WTC11 (cell line): ENCODE data around the gene SKAP1. TPM values are rescaled to one million over a fixed set of nuclear protein-coding genes. Genes with fewer than 3 reads are reported as not detected.

Experiments
- ATAC-seq: fragments of 200-7000 bp; cut with Tn5 transposase; 2 replicates; pipeline ENCODE4 v1.10.0; 2021; ENCODE audit warnings: mild to moderate bottlenecking, moderate library complexity
- CTCF ChIA-PET: fragments of 300-600 bp; sonication (Branson Sonifier 250); formaldehyde crosslinking; loops from one replicate; lab custom pipeline; 2021; ENCODE audit warnings: antibody characterized with exemption; lab: Charles Lee
- POLR2A ChIA-PET: fragments of 350-600 bp; sonication (Branson Sonifier 250); formaldehyde crosslinking; loops from one replicate; lab custom pipeline; 2021; ENCODE audit warnings: antibody characterized with exemption; lab: Charles Lee
- DNase-seq: peaks from one replicate; pipeline ENCODE4 v3.0.0; 2021; ENCODE audit warnings: low spot score
- H3K27ac Mint-ChIP-seq: 2 replicates; pipeline ENCODE4 v1.8.0; 2021; ENCODE audit warnings: mixed read lengths
- H3K27me3 Mint-ChIP-seq: 2 replicates; pipeline ENCODE4 v1.8.0; 2021; ENCODE audit warnings: low read depth, mild to moderate bottlenecking, moderate library complexity, mixed read lengths
- H3K36me3 Mint-ChIP-seq: 2 replicates; pipeline ENCODE4 v1.8.0; 2021; ENCODE audit warnings: mixed read lengths
- H3K4me1 Mint-ChIP-seq: 2 replicates; pipeline ENCODE4 v1.8.0; 2022; ENCODE audit warnings: mixed read lengths
- H3K4me3 Mint-ChIP-seq: 2 replicates; pipeline ENCODE4 v1.8.0; 2021; ENCODE audit warnings: mild to moderate bottlenecking, moderate library complexity, mixed read lengths
- H3K9me3 Mint-ChIP-seq: 2 replicates; pipeline ENCODE4 v1.8.0; 2021; ENCODE audit warnings: mixed read lengths
- AFF4 ChIP-seq: sonication (generic); formaldehyde crosslinking; IDR thresholded peaks from 2 replicates; pipeline ENCODE4 v1.8.1; 2023; ENCODE audit warnings: mild to moderate bottlenecking, missing genetic modification reagents, borderline replicate concordance
- CREB1 ChIP-seq: sonication (generic); formaldehyde crosslinking; IDR thresholded peaks from 2 replicates; pipeline ENCODE4 v1.8.0; 2023; ENCODE audit warnings: mild to moderate bottlenecking, missing genetic modification reagents
- CTCF ChIP-seq: fragments of 200-600 bp; IDR thresholded peaks from 2 replicates; pipeline ENCODE4 v1.8.0; 2022; ENCODE audit warnings: antibody characterized with exemption
- FOXK1 ChIP-seq: sonication (generic); formaldehyde crosslinking; IDR thresholded peaks from 2 replicates; pipeline ENCODE4 v1.8.0; 2022; ENCODE audit warnings: mild to moderate bottlenecking, moderate library complexity, missing genetic modification reagents
- HMGXB4 ChIP-seq: sonication (generic); formaldehyde crosslinking; IDR thresholded peaks from 2 replicates; pipeline ENCODE4 v1.8.1; 2023; ENCODE audit warnings: mild to moderate bottlenecking, moderate library complexity, missing genetic modification reagents
- IRF1 ChIP-seq: sonication (generic); formaldehyde crosslinking; IDR thresholded peaks from 2 replicates; pipeline ENCODE4 v1.8.0; 2023; ENCODE audit warnings: missing genetic modification reagents
- IRF2 ChIP-seq: sonication (generic); formaldehyde crosslinking; IDR thresholded peaks from 2 replicates; pipeline ENCODE4 v1.8.0; 2022; ENCODE audit warnings: low read depth, missing genetic modification reagents, borderline replicate concordance
- KAT7 ChIP-seq: sonication (generic); formaldehyde crosslinking; IDR thresholded peaks from 2 replicates; pipeline ENCODE4 v1.8.1; 2023; ENCODE audit warnings: missing genetic modification reagents, mild to moderate bottlenecking, borderline replicate concordance
- MAX ChIP-seq: sonication (generic); formaldehyde crosslinking; IDR thresholded peaks from 2 replicates; pipeline ENCODE4 v1.8.0; 2022; ENCODE audit warnings: mild to moderate bottlenecking, missing genetic modification reagents
- MLX ChIP-seq: sonication (generic); formaldehyde crosslinking; IDR thresholded peaks from 2 replicates; pipeline ENCODE4 v1.8.1; 2023; ENCODE audit warnings: mild to moderate bottlenecking, missing genetic modification reagents, moderate library complexity
- NFE2L1 ChIP-seq: sonication (generic); formaldehyde crosslinking; IDR thresholded peaks from 2 replicates; pipeline ENCODE4 v1.8.1; 2023; ENCODE audit warnings: missing genetic modification reagents
- NFYB ChIP-seq: sonication (generic); formaldehyde crosslinking; conservative IDR thresholded peaks from 2 replicates; pipeline ENCODE4 v1.8.0; 2022; ENCODE audit warnings: low read depth, missing genetic modification reagents
- NR1H2 ChIP-seq: sonication (generic); formaldehyde crosslinking; IDR thresholded peaks from 2 replicates; pipeline ENCODE4 v1.9.0; 2021; ENCODE audit warnings: mild to moderate bottlenecking, moderate library complexity, missing genetic modification reagents
- SMAD3 ChIP-seq: sonication (generic); formaldehyde crosslinking; IDR thresholded peaks from 2 replicates; pipeline ENCODE4 v1.8.0; 2022; ENCODE audit warnings: missing genetic modification reagents, mild to moderate bottlenecking, borderline replicate concordance
- STAT6 ChIP-seq: sonication (generic); formaldehyde crosslinking; conservative IDR thresholded peaks from 2 replicates; pipeline ENCODE4 v1.8.1; 2023; ENCODE audit warnings: mild to moderate bottlenecking, low read depth, missing genetic modification reagents, moderate library complexity
- ZBTB21 ChIP-seq: sonication (generic); formaldehyde crosslinking; IDR thresholded peaks from 2 replicates; pipeline ENCODE4 v1.8.1; 2023; ENCODE audit warnings: mild to moderate bottlenecking, missing genetic modification reagents, borderline replicate concordance
- ZBTB43 ChIP-seq: sonication (generic); formaldehyde crosslinking; IDR thresholded peaks from 2 replicates; pipeline ENCODE4 v1.8.1; 2023; ENCODE audit warnings: mild to moderate bottlenecking, missing genetic modification reagents
- ZNF121 ChIP-seq: sonication (generic); formaldehyde crosslinking; IDR thresholded peaks from 2 replicates; pipeline ENCODE4 v1.8.0; 2023; ENCODE audit warnings: missing genetic modification reagents
- ZNF396 ChIP-seq: fragments of 250-450 bp; sonication (Bioruptor Pico); IDR thresholded peaks from 2 replicates; pipeline ENCODE4 v1.8.0; 2021; ENCODE audit warnings: mild to moderate bottlenecking, moderate library complexity, borderline replicate concordance
- ZNF423 ChIP-seq: fragments of 250-450 bp; sonication (Bioruptor Pico); IDR thresholded peaks from 2 replicates; pipeline ENCODE4 v2.1.2; 2022; ENCODE audit warnings: mild to moderate bottlenecking, moderate library complexity
- total RNA-seq: library from RNA; stranded (reverse); gene quantifications from 3 replicates; pipeline ENCODE4 v1.2.3, GENCODE V29; 2021
- TF ChIP-seq, protein P1 (sequence below): sonication (generic); formaldehyde crosslinking; IDR thresholded peaks from 2 replicates; pipeline ENCODE4 v1.8.0; 2022; ENCODE audit warnings: mild to moderate bottlenecking, missing genetic modification reagents

Gene SKAP1
- total RNA-seq, 1 experiment from 2014 or later: not detected

DNA sequence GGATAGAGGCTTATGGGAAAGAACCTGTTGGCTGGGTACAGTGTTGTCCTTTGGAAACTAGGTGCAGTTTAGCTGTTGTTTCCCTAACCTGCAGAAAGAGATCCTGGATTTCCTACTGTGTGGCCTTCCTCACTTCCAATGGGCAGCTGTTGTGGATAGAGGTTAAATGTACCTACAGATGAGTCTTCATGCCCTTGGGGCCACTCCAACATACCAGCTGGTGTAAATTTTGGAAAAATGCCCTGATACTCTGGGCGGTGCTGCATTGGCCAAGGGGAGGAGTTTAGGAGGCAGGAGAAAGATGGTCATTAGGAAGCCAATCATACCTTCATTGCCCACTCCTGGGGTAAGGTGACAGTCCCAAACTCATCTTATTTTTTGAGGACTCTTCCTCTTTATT, 252.2 kb downstream of the SKAP1 start (continued):
- TF ChIP-seq HMGXB4 (CRISPR knock-in tag) (no peak), SMAD3 (no peak), NFE2L1 (CRISPR knock-in tag) (no peak), STAT6 (no peak), MAX (CRISPR knock-in tag) (no peak), NR1H2 (CRISPR knock-in tag) (no peak), CREB1 (no peak)

GRCh38 chr17:48176471-48176855, 253.6 kb downstream of the SKAP1 start:
- H3K9me3 Mint-ChIP-seq: no peaks in the 10 kb centered on the region
- peaks cover 17% of the 10 kb centered on the region for H3K4me1 Mint-ChIP-seq
- ATAC-seq (no peak), DNase-seq (no peak)
- ChIA-PET POLR2A (no interaction called here), CTCF (no interaction called here)
- no peak for TF ChIP-seq CTCF
- no peak for TF ChIP-seq ZBTB21 (CRISPR knock-in tag)
- no peak for TF ChIP-seq ZBTB43 (CRISPR knock-in tag)
- no peak for TF ChIP-seq AFF4 (CRISPR knock-in tag)
- TF ChIP-seq ZNF396: no peak
- TF ChIP-seq IRF2 (CRISPR knock-in tag): no peak
- TF ChIP-seq NFYB (CRISPR knock-in tag): no peak
- no peak for TF ChIP-seq ZNF423 (CRISPR knock-in tag)
- no peak for TF ChIP-seq FOXK1
- TF ChIP-seq KAT7: no peak
- no peak for TF ChIP-seq ZNF121
- TF ChIP-seq, protein P1, sequence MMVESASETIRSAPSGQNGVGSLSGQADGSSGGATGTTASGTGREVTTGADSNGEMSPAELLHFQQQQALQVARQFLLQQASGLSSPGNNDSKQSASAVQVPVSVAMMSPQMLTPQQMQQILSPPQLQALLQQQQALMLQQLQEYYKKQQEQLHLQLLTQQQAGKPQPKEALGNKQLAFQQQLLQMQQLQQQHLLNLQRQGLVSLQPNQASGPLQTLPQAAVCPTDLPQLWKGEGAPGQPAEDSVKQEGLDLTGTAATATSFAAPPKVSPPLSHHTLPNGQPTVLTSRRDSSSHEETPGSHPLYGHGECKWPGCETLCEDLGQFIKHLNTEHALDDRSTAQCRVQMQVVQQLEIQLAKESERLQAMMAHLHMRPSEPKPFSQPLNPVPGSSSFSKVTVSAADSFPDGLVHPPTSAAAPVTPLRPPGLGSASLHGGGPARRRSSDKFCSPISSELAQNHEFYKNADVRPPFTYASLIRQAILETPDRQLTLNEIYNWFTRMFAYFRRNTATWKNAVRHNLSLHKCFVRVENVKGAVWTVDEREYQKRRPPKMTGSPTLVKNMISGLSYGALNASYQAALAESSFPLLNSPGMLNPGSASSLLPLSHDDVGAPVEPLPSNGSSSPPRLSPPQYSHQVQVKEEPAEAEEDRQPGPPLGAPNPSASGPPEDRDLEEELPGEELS: no peak
- TF ChIP-seq MLX (CRISPR knock-in tag): no peak
- TF ChIP-seq IRF1: no peak
- no peak overlapping the region for H3K27ac Mint-ChIP-seq
- H3K27me3 Mint-ChIP-seq: peaks cover 21% of the 10 kb centered on the region
- no peaks in the 10 kb centered on the region for H3K36me3 Mint-ChIP-seq
- H3K4me3 Mint-ChIP-seq: no peak overlapping the region
